H1 (cell line): ENCODE measurements around the gene TNFRSF14. TPM values are rescaled to one million over a fixed set of nuclear protein-coding genes. Genes with fewer than 3 reads are reported as not detected.

Experiments used
- BRCA1 ChIP-seq: IDR thresholded peaks from 2 replicates; pipeline ENCODE4 v1.6.1; 2012; ENCODE audit warnings: low read depth, low read length, improper control_type of control experiment
- CTBP2 ChIP-seq: IDR thresholded peaks from 2 replicates; pipeline ENCODE4 v1.7.0; 2011; ENCODE audit warnings: borderline replicate concordance, mild to moderate bottlenecking, moderate library complexity, mixed read lengths, low read length; ENCODE audit not compliant: insufficient read depth, insufficient read length
- SIN3A ChIP-seq, 2 experiments: IDR thresholded peaks in 1 of 2; conservative IDR thresholded peaks in 1 of 2; 2 replicates each; pipeline ENCODE4 v1.6.1; 2011 to 2012; ENCODE audit warnings: low read length in 2 of 2, improper control_type of control experiment in 1 of 2, low read depth in 1 of 2, mild to moderate bottlenecking in 1 of 2
- SIRT6 ChIP-seq: IDR thresholded peaks from one replicate; pipeline ENCODE4 v1.7.1; 2012; ENCODE audit warnings: low read length, inconsistent platforms
- SP1 ChIP-seq: IDR thresholded peaks from 2 replicates; pipeline ENCODE4 v1.6.1; 2011; ENCODE audit warnings: low read depth, low read length
- SP4 ChIP-seq: IDR thresholded peaks from 2 replicates; pipeline ENCODE4 v1.6.1; 2012; ENCODE audit warnings: low read length, inconsistent platforms
- SRF ChIP-seq: IDR thresholded peaks from 2 replicates; pipeline ENCODE4 v1.6.1; 2011; ENCODE audit warnings: mild to moderate bottlenecking, low read depth, low read length, moderate library complexity
- TCF12 ChIP-seq: IDR thresholded peaks from 2 replicates; pipeline ENCODE4 v1.6.1; 2011; ENCODE audit warnings: low read depth, mild to moderate bottlenecking, low read length
- polyA plus RNA-seq, 7 experiments: library from polyadenylated mRNA; depleted of rRNA in 3 of 7; stranded (reverse) in 5 of 7; unstranded in 2 of 7; fragments of >200 nt in 5 of 7; fragments of 200-250 nt in 2 of 7; gene quantifications; 1 replicate in 5 of 7; 2 replicates in 1 of 7; 4 replicates in 1 of 7; pipeline versions ENCODE4 v1.2.1 to v1.2.3, GENCODE V29; 2011 to 2013; ENCODE audit warnings: missing spikeins in 2 of 7, mixed read lengths in 2 of 7
- total RNA-seq: library from RNA; stranded (reverse); fragmentation: NEBNext Ultra II Directional; extraction: Animal tissue kit (Norgen Biotek cat#: 25700); gene quantifications from 2 replicates; pipeline ENCODE4 v1.2.1, GENCODE V29; 2021
- TF ChIP-seq, protein P1 (sequence below): fragments of 300-600 bp; sonication (generic); IDR thresholded peaks from 2 replicates; pipeline ENCODE4 v1.7.1; 2012; ENCODE audit warnings: low read length, moderate library complexity, mild to moderate bottlenecking, inconsistent platforms; ENCODE audit not compliant: insufficient replicate concordance

The TNFRSF14 gene
- total and polyA plus RNA-seq, 2 of the 8 experiments (the other 6 are each of a cell fraction or from before 2014, with no cell fraction given), result 0.36 to 0.50 TPM

DNA sequence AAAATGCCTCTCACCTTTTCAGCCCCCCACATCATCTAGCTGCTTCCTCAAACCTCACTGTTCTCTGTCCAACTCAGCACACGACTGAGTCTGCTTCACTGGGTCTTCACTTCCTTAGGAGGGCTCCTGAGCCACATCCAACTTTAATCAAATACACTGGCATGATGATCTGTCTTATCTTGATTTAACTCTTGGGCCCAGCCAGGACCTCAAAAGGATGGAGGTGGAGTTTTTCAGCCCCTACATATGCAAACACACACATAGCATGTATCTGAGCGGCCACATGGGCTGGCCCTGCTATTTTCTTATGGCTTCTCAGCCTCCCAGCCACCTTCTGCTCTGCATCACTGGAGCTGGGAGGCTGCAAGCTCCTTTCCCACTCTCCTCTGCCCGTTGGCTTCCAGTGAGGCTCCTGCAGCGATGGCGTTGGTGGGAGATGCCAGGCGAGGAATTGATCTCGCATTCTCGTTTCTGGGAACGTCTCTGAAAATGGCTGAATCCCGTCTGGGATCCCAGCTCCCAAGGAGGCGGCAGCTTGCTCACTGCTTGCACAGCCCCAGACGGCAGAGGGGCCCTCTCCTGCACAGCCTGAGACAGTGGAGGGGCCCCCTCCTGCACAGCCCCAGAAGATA, 28.6 kb downstream of the TNFRSF14 start (continued):
- TF ChIP-seq SP4 (no peak), SP1 (no peak), CTBP2 (no peak), SRF (no peak), TCF12 (no peak), BRCA1 (no peak), SIRT6 (no peak), SIN3A (conservative IDR thresholded peaks at IDR 0.05 in 1 of 2, IDR thresholded peaks at IDR 0.05 in 1 of 2; ENCODE audit: low read depth in 1 of 2, low read length in 2 of 2) (no peak)
- TF ChIP-seq, protein P1, sequence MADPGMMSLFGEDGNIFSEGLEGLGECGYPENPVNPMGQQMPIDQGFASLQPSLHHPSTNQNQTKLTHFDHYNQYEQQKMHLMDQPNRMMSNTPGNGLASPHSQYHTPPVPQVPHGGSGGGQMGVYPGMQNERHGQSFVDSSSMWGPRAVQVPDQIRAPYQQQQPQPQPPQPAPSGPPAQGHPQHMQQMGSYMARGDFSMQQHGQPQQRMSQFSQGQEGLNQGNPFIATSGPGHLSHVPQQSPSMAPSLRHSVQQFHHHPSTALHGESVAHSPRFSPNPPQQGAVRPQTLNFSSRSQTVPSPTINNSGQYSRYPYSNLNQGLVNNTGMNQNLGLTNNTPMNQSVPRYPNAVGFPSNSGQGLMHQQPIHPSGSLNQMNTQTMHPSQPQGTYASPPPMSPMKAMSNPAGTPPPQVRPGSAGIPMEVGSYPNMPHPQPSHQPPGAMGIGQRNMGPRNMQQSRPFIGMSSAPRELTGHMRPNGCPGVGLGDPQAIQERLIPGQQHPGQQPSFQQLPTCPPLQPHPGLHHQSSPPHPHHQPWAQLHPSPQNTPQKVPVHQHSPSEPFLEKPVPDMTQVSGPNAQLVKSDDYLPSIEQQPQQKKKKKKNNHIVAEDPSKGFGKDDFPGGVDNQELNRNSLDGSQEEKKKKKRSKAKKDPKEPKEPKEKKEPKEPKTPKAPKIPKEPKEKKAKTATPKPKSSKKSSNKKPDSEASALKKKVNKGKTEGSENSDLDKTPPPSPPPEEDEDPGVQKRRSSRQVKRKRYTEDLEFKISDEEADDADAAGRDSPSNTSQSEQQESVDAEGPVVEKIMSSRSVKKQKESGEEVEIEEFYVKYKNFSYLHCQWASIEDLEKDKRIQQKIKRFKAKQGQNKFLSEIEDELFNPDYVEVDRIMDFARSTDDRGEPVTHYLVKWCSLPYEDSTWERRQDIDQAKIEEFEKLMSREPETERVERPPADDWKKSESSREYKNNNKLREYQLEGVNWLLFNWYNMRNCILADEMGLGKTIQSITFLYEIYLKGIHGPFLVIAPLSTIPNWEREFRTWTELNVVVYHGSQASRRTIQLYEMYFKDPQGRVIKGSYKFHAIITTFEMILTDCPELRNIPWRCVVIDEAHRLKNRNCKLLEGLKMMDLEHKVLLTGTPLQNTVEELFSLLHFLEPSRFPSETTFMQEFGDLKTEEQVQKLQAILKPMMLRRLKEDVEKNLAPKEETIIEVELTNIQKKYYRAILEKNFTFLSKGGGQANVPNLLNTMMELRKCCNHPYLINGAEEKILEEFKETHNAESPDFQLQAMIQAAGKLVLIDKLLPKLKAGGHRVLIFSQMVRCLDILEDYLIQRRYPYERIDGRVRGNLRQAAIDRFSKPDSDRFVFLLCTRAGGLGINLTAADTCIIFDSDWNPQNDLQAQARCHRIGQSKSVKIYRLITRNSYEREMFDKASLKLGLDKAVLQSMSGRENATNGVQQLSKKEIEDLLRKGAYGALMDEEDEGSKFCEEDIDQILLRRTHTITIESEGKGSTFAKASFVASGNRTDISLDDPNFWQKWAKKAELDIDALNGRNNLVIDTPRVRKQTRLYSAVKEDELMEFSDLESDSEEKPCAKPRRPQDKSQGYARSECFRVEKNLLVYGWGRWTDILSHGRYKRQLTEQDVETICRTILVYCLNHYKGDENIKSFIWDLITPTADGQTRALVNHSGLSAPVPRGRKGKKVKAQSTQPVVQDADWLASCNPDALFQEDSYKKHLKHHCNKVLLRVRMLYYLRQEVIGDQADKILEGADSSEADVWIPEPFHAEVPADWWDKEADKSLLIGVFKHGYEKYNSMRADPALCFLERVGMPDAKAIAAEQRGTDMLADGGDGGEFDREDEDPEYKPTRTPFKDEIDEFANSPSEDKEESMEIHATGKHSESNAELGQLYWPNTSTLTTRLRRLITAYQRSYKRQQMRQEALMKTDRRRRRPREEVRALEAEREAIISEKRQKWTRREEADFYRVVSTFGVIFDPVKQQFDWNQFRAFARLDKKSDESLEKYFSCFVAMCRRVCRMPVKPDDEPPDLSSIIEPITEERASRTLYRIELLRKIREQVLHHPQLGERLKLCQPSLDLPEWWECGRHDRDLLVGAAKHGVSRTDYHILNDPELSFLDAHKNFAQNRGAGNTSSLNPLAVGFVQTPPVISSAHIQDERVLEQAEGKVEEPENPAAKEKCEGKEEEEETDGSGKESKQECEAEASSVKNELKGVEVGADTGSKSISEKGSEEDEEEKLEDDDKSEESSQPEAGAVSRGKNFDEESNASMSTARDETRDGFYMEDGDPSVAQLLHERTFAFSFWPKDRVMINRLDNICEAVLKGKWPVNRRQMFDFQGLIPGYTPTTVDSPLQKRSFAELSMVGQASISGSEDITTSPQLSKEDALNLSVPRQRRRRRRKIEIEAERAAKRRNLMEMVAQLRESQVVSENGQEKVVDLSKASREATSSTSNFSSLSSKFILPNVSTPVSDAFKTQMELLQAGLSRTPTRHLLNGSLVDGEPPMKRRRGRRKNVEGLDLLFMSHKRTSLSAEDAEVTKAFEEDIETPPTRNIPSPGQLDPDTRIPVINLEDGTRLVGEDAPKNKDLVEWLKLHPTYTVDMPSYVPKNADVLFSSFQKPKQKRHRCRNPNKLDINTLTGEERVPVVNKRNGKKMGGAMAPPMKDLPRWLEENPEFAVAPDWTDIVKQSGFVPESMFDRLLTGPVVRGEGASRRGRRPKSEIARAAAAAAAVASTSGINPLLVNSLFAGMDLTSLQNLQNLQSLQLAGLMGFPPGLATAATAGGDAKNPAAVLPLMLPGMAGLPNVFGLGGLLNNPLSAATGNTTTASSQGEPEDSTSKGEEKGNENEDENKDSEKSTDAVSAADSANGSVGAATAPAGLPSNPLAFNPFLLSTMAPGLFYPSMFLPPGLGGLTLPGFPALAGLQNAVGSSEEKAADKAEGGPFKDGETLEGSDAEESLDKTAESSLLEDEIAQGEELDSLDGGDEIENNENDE, result no peak
